Muscle of back (tissue), 11 donors: ENCODE measurements around the gene KRTAP10-3. TPM values are rescaled to one million over a fixed set of nuclear protein-coding genes. Genes with fewer than 3 reads are reported as not detected.
A peak's percentile ranks its signal among the peaks of the same experiment; 100 is the strongest.
"Not testable (repeated sequence)": the region's sequence is repeated elsewhere in the genome, so short reads cannot be mapped to it uniquely, and the experiment has no call there.

ENCODE experiments used
- DNase-seq, 3 donors: peaks; one replicate each; pipeline versions ENCODE4 v3.0.0 to v3.0.0-alpha.2; 2013
- polyA plus RNA-seq, 10 donors: library from polyadenylated mRNA; unstranded; fragments of 120-200 nt; gene quantifications; one replicate each; pipeline ENCODE4 v1.2.1, GENCODE V29; 2013; ENCODE audit not compliant: insufficient read length in 10 of 10

The KRTAP10-3 gene
- polyA plus RNA-seq, 10 donors, result not detected

DNA sequence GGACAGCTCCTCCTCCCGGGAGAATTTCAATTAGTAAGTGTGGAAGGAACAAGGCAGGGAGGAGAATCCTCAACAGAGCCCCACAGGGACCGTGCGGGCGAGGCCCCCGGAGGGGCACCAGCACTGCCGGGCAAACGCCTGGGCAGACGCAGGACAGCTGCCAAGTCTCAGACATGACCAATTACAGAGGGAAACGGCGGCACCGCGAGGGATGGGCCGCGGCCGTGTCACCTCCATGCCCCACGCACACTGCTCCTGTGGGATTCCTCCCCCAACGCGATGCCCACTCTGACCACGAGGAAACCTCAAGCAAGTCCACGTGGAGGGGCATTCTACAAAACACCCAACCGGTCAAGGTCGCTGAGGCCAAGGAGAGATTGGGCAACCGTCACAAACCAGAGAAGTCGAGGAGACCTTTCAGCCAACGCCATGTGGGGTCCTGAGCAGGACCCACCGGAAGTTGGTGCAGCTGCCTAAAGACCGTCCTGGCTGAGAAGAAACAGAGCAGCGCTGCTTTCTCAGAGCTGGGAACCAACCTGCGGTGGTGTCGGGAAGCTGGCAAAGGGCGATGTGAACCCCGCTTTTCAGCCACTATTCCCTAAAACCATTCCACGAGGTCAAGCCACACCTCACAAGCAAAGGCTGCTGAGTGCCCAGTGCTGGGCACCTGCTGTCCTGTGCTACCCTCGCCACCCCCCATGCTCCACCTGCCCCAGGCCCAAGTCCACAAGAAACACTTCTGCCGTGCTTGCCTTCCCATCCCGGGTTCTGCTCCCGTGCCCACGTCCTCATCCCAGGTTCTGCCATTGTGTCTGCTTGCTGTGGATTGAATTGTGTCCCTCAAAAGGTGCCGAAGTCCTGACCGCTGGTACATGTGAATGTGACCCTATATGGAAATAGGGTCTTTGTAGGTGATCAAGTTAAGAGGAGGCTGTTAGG lies 13.5 kb upstream of the KRTAP10-3 start:
- DNase-seq, result no peak

DNA sequence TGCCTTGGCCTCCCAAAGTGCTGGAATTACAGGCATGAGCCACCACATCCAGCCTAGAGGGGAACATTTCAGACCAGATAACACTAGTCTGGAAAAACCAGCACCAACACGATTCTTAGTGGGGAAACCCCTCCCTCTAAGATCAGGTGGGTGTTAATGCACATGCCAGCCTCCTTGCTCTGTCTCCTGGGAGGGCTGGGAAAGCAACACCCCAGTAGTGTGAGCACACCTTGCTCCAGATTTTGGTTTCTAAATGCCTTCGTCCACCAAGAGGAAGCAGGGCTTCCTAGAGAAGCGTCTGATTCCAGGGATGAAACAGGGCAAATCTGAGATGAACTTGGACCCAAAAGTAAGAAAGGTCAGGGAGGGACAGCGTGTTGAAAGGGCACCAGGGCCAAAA lies 12.7 kb upstream of the KRTAP10-3 start:
- no peak for DNase-seq

DNA sequence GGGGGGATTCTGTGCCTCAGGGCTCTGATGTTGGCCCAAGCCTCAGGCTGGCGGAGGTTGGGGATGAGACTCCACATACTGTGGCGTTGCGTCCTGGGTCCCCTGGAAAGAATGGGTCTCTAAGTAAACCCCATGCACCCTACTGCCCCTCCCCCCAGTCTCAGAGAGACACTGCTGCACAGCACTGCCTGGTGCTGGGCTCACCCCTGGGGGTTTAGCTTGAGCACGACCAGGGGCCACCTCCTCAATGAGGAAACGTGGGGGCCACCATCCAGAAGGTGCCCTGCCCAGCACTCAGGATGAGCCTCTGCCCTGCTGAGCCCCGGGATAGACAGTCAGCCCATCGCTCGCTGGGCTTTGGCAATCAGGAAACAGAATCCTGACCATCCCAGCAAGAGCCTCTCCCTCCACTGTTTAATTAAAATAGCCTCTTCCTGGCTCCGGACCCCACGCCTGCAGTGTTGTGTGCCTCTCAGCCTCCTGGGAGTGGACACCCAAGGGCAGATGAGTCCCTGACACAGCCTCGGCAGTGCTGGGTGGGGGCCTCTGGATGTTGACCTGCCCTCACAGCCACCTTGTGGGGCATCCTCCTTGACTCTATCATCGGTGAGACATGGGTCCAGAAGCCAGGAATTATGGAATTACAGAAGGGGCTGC lies 11.4 kb upstream of the KRTAP10-3 start:
- DNase-seq, result no peak

DNA sequence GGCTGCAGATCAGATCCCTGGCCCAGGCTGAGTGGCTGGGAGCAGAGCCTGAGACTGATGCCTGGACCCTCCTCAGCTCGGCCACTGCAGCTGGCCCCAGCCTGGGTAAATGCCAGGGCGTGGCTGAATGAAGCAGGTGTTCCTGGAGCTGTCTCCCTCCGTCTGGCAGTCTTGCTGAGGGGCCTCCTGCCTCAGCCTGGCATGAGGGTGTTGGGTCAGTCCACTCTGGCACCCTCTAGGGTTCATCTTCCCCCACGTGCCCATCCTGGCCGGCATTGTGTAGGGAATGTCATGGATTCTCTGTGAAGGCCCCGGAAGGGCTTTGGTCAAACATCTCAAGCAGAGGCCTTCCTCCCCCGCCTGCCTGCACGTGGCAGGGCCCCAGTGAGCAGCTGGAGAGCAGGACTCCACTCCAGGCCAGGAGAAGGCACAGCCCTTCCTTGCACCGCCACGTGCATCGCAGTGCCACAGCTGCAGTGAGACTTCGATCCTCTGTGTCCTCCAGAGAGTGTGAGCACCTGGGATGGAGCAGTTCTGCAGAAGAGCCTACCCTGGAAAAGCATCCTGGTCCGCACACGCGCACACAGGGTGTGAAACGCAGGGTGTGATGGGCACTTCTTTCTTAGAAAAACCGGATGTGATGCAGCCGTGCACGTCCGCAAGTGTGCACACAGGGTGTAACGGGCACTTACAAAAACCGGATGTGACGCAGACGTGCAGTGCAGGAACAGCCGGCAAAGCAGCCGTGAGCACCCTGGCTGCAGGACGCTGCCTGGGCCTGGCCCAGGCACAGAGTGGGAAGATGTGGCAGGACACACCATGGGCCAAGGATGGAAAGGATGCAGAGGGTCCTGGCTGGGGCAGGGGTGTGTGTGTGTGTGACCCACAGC lies 10.3 kb upstream of the KRTAP10-3 start:
- DNase-seq, result peak in 1 of 3 donors; percentile 32

DNA sequence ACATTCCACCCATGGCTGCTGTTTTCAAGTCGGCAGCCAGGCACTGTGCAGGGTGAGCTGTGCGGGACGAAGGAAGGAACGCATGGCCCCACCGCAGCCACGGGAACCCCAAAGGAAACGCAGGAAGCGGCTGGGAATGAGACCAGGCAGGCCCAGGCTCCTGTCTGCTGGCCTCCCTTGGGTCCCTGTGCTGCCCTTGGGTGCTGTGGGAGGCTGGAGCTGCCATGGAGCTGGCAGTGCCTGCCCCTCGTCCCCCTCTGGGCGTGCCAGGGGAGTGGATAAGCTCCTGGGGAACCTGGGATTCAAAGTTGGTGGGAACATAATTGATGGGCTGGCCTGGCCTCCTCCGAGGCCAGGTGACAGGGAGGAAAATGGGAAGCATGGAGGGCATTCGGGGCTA lies 9.7 kb upstream of the KRTAP10-3 start:
- DNase-seq, result no peak

DNA sequence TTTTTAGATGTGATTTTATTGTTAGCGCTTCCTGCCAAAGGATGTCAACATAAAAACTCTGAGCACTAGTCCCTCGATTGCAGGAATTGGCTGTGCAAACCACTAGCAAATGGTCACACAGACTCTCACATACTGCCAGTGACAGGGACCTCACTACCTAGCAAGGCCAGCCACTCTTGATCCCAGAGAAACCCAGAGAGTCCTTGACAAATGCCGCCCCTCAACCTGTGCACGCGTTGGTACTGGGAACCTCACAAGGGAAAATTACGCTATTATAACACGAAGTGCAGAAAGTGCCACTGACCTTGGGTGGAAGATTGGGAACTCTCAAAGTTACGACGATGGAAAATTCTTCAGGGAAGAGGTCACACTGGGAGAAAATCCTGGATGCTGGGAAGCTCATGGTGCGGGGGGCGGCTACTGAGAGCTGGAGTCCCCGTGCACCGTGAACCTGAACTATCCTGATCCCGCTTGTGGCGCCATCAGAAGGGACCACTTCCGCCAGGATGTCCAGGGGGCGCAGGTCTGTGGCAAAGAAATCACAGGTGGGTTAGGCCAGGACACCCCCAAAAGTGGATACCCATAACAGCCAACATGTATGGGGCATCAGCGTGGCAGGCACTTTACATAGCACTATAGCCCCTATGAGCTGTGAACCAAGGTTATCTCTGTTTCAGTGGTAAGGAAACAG lies 9.0 kb upstream of the KRTAP10-3 start:
- DNase-seq, result no peak

DNA sequence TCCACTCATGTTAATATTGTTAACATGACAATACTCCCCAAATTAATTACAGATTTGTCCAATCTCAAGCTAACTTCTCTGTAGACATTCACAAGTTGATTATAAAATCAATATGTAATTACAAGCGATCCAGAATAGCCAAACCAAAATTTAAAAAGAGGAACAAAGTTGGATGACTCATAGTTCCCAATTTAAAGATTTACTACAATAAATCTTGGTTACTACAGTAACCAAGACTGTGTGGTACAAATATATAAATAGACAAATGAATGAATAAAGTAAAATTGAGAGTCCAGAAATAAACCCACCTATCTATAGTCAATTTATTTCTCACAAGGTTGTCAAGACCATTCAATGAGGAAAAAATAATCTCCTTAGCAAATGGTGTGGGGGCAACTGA lies 7.8 kb upstream of the KRTAP10-3 start:
- no peak for DNase-seq

DNA sequence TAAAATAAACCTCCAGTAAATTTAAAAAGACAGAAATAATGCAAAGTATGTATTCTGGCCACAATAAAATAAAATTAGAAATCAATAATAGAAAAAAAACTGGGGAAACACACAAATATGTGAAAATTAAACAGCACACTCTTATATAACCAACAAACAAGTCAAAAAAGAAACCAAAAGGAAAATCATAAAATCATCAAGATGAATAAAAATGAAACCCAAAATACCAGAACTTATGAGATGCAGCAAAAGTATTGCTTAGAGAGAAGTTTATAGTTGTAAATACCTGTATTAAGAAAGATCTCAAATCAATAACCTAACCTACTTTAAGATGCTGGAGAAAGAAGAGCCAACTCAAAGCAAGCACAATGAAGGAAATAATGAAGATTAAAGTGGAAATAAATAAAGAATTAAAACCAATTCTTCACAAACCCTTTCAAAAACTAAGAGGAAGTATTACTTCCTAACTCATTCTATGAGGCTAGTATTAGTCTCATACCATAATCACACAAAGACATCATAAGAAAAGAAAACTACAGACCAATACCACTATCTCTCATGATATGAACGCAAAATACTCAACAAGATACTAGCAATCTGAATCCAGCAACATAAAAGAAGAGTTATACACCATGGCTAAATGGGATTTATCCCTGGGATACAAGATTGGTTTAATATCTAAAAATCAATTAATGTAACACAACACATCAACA lies 6.4 kb upstream of the KRTAP10-3 start:
- no peak for DNase-seq

DNA sequence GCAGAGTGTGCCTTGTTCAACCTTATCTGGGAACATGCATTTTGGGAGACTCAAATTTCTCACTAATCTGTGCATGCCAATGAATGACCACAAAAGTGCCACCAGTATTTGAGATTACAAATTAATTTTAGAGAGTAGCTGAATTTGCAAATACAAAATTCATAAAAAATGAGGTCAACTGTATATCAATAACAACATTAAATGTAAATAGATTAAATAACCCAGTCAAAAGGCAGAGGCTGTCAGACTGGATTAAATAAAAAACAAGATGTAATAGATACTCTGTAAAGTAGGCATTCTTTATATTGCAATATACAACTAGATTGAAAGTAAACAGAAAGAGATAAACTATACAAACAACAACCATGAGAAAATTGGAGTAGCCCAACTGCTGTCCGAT lies 5.5 kb upstream of the KRTAP10-3 start:
- DNase-seq, result no peak

DNA sequence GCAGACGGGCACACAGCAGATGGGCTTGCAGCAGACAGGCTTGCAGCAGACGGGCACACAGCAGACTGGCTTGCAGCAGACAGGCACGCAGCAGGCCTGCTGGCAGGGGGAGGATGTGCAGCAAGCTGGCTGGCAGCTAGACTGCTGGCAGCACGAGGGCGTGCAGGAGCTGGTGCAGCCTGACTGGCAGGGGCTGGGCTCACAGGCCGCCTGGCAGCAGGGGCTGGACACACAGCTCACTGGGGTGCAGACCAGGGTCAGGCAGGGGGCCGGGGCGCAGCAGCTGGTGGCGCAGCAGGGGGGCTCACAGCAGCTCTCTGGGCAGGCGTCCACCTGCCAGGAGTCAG lies 293 bp downstream of the KRTAP10-3 start:
- not testable (repeated sequence) for DNase-seq

DNA sequence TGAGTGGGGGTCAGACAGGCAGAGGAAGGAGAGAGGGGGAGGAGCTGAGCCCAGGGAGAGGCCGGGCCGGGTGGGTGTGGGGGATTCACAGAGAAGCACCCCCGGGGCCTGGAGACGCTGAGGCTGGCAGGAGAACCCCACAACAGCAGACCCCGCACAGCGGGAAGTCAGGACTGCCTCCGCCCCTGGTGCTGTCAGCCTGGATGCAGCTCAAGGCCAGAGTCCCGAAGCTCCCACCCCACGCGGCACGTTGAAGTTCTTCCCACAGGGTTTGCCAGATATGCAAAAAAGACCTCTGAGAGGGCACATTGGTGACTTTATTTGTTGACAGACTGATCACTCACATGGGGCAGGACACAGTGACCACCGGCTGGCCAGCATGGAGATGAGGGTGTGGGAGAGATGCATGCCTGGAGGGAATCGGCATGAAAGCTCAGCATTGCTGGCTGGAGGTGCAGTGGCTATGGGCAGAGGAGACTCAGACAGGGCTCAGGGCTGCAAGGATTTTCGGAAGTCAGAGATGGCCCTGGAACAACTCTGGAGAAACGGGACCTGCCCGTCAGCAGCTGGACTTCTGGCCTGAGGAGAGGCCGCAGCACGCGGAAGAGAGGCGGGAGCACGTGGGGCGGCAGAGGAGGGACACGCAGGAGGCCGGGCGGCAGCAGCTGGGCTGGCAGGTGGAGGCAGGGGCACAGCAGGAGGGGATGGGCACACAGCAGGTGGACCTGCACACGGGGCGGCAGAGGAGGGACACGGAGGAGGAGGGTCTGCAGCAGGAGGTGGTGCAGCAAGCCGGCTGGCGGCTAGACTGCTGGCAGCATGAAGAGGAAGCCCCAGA lies 885 bp downstream of the KRTAP10-3 start:
- no peak for DNase-seq

DNA sequence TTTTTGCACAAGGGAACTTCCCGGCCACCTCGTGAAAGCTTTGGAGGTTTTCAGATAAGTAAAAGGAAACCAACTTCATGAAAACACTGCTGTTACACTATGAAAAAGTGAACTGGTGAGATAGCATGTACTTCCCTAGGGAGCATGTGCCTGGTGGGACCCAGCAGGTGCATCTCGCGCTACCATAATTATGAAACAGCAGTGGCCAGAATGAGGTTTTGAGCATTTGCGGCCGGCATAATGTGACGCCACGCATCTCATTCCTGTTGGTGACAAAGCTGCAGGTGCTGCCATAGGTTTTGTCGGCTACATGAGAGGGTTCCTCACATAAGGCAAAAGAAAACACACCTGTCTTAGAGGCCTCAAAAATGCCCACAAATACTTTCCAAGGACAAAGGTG lies 1.7 kb downstream of the KRTAP10-3 start:
- no peak for DNase-seq

DNA sequence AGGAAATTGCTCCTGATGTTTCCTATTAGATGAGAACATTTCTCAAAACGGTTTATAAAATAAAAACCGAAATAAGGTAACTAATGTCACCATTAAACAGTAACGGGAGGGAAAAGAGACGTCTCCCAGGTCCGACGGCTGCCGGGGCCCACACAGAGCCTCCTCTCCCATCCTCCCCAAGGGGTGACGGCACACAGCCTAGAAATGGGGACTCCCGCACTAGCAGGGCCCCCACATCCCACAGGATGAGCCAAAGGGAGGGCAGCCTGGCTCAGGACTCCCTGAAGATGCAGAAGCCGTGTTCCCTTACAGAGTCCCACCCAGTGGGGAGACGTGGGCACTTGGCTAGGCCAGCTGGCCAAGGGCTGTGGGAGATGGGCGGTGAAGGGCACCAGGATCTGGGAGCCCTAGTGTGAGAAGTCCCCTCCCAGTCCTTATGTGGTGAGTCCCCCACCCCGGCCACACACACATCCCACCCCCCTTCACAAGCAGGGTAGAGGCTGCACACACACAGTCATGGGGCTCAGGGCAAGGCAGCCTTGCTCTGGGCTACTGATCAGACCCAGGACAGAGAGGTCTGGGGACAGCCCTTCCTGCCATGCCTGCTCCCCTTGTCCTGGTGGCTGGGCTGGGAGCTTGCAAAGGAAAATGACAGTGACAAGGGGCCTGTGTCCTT lies 3.3 kb downstream of the KRTAP10-3 start:
- no peak for DNase-seq

DNA sequence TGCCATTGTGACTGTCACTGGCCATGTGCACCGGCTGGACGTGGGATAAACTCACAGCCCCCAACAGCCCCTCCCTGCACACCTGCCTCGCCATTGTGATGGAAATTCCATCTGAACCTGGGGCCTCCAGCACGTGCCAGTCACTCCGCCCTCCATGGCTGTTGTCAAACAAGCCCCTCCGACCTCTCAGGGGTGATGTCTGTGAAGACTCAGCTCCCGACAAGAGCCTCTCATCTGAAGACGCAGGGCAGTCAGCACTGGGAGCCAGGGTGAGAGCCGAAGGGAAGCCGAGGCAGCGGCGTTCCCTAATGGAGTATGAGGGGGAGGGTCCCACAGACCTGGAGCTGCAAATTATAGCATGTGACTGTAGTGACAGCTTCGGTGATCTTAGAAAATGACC lies 5.9 kb downstream of the KRTAP10-3 start:
- DNase-seq, result no peak

DNA sequence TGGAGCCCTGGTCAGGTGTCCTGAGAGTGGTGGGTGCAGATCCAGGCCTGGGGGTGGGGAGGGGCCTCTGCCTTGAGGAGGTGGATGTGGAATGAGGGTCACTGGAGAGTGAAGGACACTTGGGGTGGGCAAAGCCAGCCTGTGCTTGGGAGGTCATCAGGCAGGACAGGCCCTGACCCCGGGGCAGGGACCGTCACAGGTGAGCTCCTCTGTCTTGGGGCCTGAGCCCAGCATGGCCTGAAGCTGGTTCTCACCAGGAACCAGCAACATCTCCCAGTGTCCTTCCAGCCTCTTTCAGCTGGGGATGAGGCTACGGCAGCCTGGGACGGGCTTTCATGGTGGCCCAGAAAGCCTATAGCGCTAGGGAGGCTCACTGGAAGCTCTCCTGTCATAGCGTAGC lies 6.5 kb downstream of the KRTAP10-3 start:
- no peak for DNase-seq

DNA sequence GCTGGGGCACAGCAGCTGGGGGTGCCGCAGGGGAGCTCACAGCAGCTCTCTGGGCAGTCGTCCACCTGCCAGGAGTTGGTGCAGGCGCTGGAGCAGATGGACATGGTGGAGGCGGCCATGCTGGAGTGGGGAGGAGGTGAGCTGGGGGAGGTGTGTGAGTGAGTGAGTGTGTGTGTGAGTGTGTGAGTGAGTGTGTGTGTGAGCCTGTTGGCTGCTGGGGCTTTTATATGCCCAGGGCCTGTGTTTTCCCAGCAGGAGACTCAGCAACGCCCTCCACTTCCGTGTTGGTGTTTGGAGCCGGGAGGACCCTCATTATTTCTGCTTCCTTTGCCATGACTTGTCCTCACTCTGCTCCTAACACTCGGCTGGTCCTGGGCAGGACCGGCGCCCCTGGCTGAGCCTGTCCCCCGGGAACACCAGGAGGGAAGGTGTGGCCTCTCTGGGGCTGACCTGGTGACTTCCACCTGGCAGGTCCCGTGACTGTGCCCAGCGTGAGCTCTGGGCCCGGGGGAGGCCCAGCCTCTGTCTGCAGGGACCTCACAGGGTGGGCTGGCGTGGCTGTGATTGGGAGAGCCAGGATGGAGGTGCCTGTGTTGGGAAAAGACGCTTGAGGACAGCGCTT lies 7.1 kb downstream of the KRTAP10-3 start, which contains the start of gene KRTAP10-2:
Gene KRTAP10-2, minus strand, starts transcription at position 166 of the 622 bp plus-strand sequence. Its CDS starts 47 bp downstream, at position 119.
- DNase-seq, result no peak

DNA sequence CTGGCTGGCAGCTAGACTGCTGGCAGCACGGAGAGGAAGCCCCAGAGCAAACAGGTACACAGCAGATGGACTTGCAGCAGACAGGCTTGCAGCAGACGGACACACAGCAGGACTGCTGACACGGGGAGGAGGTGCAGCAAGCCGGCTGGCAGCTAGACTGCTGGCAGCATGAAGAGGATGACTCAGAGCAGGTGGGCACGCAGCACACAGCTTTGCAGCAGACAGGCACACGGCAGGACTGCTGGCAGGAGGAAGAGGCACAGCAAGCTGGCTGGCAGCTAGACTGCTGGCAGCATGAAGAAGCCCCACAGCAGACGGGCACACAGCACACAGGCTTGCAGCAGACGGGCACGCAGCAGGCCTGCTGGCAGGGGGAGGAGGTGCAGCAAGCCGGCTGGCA lies 7.8 kb downstream of the KRTAP10-3 start:
- DNase-seq, result no peak

DNA sequence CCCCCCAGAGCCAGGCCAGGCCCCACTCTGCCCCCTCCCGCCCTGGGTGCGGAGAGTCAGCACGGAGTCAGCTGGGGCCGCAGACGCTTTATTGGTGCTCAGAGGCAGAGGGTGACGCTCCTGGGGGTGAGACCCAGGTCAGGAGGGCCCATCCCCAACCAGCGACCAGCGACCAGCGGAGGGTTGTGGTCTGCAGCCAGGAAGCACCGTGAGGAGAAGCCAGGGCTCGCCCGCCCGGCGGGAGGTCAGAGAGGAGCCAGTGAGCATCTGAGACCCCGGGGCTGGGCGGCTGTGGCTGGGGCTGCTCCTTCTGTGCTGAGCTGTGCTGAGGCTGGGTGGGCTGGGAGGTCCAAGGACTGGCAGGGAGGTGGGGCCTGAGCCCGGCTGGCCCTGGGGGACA lies 8.3 kb downstream of the KRTAP10-3 start:
- DNase-seq, result not testable (repeated sequence)
